Activated naive CD4-positive, alpha-beta T cell treated with anti-CD3 and anti-CD28 coated beads, Interleukin-2, amount 50 U/mL, for 16 hours (primary cell): ENCODE results near the gene TMEM135.
"Not testable (repeated sequence)": the region's sequence is repeated elsewhere in the genome, so short reads cannot be mapped to it uniquely, and the experiment has no call there.

Experiments used
- DNase-seq: peaks from one replicate; pipeline ENCODE4 v3.0.0-alpha.2; 2020

The TMEM135 gene

GRCh38 chr11:87081358-87081757 is 43.6 kb downstream of the TMEM135 start:
- DNase-seq: no peak

GRCh38 chr11:87082590-87082989 is 44.9 kb downstream of the TMEM135 start:
- no peak for DNase-seq

- DNase-seq: no peak
Observed at GRCh38 chr11:87083029-87083428, 45.3 kb downstream of the TMEM135 start.

- DNase-seq: no peak
Observed at GRCh38 chr11:87092159-87092558, 54.4 kb downstream of the TMEM135 start.

- no peak for DNase-seq
Observed at GRCh38 chr11:87092567-87092966, 54.8 kb downstream of the TMEM135 start.

- peak; percentile 32 for DNase-seq
Observed at GRCh38 chr11:87097582-87097981, 59.8 kb downstream of the TMEM135 start.

GRCh38 chr11:87101956-87102580 is 64.3 kb downstream of the TMEM135 start:
- DNase-seq: no peak

- not testable (repeated sequence) for DNase-seq
Observed at GRCh38 chr11:87105826-87106225, 68.1 kb downstream of the TMEM135 start.

GRCh38 chr11:87107379-87107778 is 69.6 kb downstream of the TMEM135 start:
- DNase-seq: not testable (repeated sequence)

GRCh38 chr11:87110443-87111131 is 72.9 kb downstream of the TMEM135 start:
- no peak for DNase-seq

GRCh38 chr11:87114093-87114492 is 76.4 kb downstream of the TMEM135 start:
- no peak for DNase-seq

GRCh38 chr11:87116185-87116584 is 78.5 kb downstream of the TMEM135 start:
- DNase-seq: no peak

GRCh38 chr11:87120937-87121336 is 83.2 kb downstream of the TMEM135 start:
- no peak for DNase-seq

- DNase-seq: no peak
Observed at GRCh38 chr11:87122852-87123251, 85.1 kb downstream of the TMEM135 start.

- DNase-seq: no peak
Observed at GRCh38 chr11:87125257-87125656, 87.5 kb downstream of the TMEM135 start.

- DNase-seq: no peak
Observed at GRCh38 chr11:87127101-87127500, 89.4 kb downstream of the TMEM135 start.

- no peak for DNase-seq
Observed at GRCh38 chr11:87128372-87128771, 90.6 kb downstream of the TMEM135 start.

GRCh38 chr11:87134524-87135106 is 96.9 kb downstream of the TMEM135 start:
- DNase-seq: no peak

GRCh38 chr11:87136236-87136635 is 98.5 kb downstream of the TMEM135 start:
- DNase-seq: no peak

GRCh38 chr11:87137711-87138110 is 100.0 kb downstream of the TMEM135 start:
- DNase-seq: no peak

- no peak for DNase-seq
Observed at GRCh38 chr11:87139475-87139874, 101.7 kb downstream of the TMEM135 start.

- DNase-seq: no peak
Observed at GRCh38 chr11:87141322-87141721, 103.6 kb downstream of the TMEM135 start.

- no peak for DNase-seq
Observed at GRCh38 chr11:87141980-87142514, 104.3 kb downstream of the TMEM135 start.

- no peak for DNase-seq
Observed at GRCh38 chr11:87142594-87142993, 104.9 kb downstream of the TMEM135 start.
